ENCODE data around the gene ACADVL.
"Not testable (repeated sequence)": the region's sequence is repeated elsewhere in the genome, so short reads cannot be mapped to it uniquely, and the experiment has no call there.

ACADVL gene

GRCh38 chr17:7241783-7242716, 22.3 kb downstream of the ACADVL start, which contains the start of gene GABARAP:
TSS of gene GABARAP (minus strand) at chr17:7242449. CDS start at chr17:7242330, 119 bp downstream.
- peaks cover 48% of the 10 kb centered on the region for H3F3A ChIP-seq (ENCODE audit: control insufficient read depth, insufficient read depth)
- TF ChIP-seq EZH2phosphoT487 (IDR thresholded peaks at IDR 0.05; ENCODE audit: borderline replicate concordance, low read length): no peak
- TF ChIP-seq CTCF (IDR thresholded peaks at IDR 0.05; ENCODE audit: low read depth, low read length, poor library complexity, severe bottlenecking): no peak
- peak within 1 kb of the TSS; percentile 100 for H3K4me3 ChIP-seq (ENCODE audit: low read length)
- H3K27ac ChIP-seq (ENCODE audit: low read depth, low read length): peak within 1 kb of the TSS; percentile 78
- peak within 1 kb of the TSS; percentile 97 for H3K4me2 ChIP-seq (ENCODE audit: low read length)
- H3K36me3 ChIP-seq (ENCODE audit: control insufficient read depth, low read length): peaks cover 61% of the 10 kb centered on the region
- H3K9me3 ChIP-seq (ENCODE audit: control insufficient read depth, insufficient read depth, low read length): no peaks in the 10 kb centered on the region
- peaks cover 34% of the 10 kb centered on the region for H3K4me1 ChIP-seq (ENCODE audit: control insufficient read depth, low read length)
- H3K9me2 ChIP-seq (replicated peaks; ENCODE audit: control insufficient read depth, low read length): no peaks in the 10 kb centered on the region
- H3K79me2 ChIP-seq (ENCODE audit: control insufficient read depth, low read length): peaks cover 55% of the 10 kb centered on the region
- H4K20me1 ChIP-seq (ENCODE audit: control insufficient read depth, insufficient read depth, low read depth, low read length): peaks cover 4% of the 10 kb centered on the region; the same call in 1 of the 2 replicates
- H3K27me3 ChIP-seq (ENCODE audit: control insufficient read depth, low read length): no peaks in the 10 kb centered on the region

DNA sequence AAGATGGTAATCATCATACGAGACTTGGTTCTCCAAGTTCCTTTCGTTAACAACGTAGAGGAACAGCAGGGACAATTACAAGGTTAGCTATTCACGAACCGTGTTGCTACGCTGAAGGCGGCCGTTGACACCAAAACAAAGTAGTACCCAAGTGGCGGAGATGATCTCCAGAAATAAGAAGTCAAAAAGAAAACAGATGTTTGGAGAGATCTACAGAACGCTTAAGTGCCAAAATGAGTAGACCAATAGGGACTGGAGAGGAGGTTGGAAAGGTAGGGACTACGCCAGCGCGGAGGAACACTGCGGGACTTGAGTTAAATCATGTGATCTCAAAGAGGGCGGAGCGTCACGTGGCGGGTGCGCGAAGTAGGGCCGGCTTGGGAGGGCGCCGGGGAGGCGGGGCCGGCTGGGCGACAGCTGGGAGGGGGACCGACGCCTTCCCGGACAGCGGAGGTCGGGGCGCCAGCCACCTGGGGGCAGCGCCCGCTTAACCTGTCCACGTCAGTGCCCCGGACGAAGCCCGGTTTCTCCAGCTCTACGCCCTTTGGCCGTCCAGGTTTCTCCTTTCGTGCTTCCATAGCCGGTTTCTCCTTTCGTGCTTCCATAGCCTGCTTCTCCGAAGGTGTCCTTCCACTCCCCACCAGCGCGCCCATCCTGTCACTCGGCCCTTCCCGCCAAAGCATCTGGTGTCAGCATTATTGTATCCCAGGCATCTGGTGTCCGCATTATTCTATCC, 23.1 kb downstream of the ACADVL start:
- no peaks in the 10 kb centered on the region for H3K9me3 ChIP-seq (ENCODE audit: control insufficient read depth, insufficient read depth, low read length)
- H3K4me2 ChIP-seq (ENCODE audit: low read length): peak overlapping the region; percentile 97
- no peaks in the 10 kb centered on the region for H3K9me2 ChIP-seq (replicated peaks; ENCODE audit: control insufficient read depth, low read length)
- TF ChIP-seq CTCF (IDR thresholded peaks at IDR 0.05; ENCODE audit: low read depth, low read length, poor library complexity, severe bottlenecking) (no peak), EZH2phosphoT487 (IDR thresholded peaks at IDR 0.05; ENCODE audit: borderline replicate concordance, low read length) (no peak)
- H3K36me3 ChIP-seq (ENCODE audit: control insufficient read depth, low read length): peaks cover 58% of the 10 kb centered on the region
- H3K4me1 ChIP-seq (ENCODE audit: control insufficient read depth, low read length): peaks cover 28% of the 10 kb centered on the region
- peak overlapping the region; percentile 100 for H3K4me3 ChIP-seq (ENCODE audit: low read length)
- peaks cover 55% of the 10 kb centered on the region for H3K79me2 ChIP-seq (ENCODE audit: control insufficient read depth, low read length)
- no peaks in the 10 kb centered on the region for H3K27me3 ChIP-seq (ENCODE audit: control insufficient read depth, low read length)
- no peaks in the 10 kb centered on the region for H4K20me1 ChIP-seq (ENCODE audit: control insufficient read depth, insufficient read depth, low read depth, low read length)
- H3F3A ChIP-seq (ENCODE audit: control insufficient read depth, insufficient read depth): peaks cover 42% of the 10 kb centered on the region
- H3K27ac ChIP-seq (ENCODE audit: low read depth, low read length): peak overlapping the region; percentile 78

GRCh38 chr17:7243453-7243729, 23.7 kb downstream of the ACADVL start:
- 0 out of 2 replicates have a peak overlapping the region, but pooled peaks have one; percentile 21 for H3K27ac ChIP-seq (ENCODE audit: low read depth, low read length)
- TF ChIP-seq EZH2phosphoT487 (IDR thresholded peaks at IDR 0.05; ENCODE audit: borderline replicate concordance, low read length) (no peak), CTCF (IDR thresholded peaks at IDR 0.05; ENCODE audit: low read depth, low read length, poor library complexity, severe bottlenecking) (no peak)
- peaks cover 59% of the 10 kb centered on the region for H3K79me2 ChIP-seq (ENCODE audit: control insufficient read depth, low read length)
- peak overlapping the region; percentile 100 for H3K4me3 ChIP-seq (ENCODE audit: low read length)
- peaks cover 58% of the 10 kb centered on the region for H3K36me3 ChIP-seq (ENCODE audit: control insufficient read depth, low read length)
- H3K9me2 ChIP-seq (replicated peaks; ENCODE audit: control insufficient read depth, low read length): no peaks in the 10 kb centered on the region
- no peaks in the 10 kb centered on the region for H3K27me3 ChIP-seq (ENCODE audit: control insufficient read depth, low read length)
- peaks cover 28% of the 10 kb centered on the region for H3K4me1 ChIP-seq (ENCODE audit: control insufficient read depth, low read length)
- H3K9me3 ChIP-seq (ENCODE audit: control insufficient read depth, insufficient read depth, low read length): no peaks in the 10 kb centered on the region
- H3K4me2 ChIP-seq (ENCODE audit: low read length): peak overlapping the region; percentile 97
- H4K20me1 ChIP-seq (ENCODE audit: control insufficient read depth, insufficient read depth, low read depth, low read length): no peaks in the 10 kb centered on the region
- peaks cover 42% of the 10 kb centered on the region for H3F3A ChIP-seq (ENCODE audit: control insufficient read depth, insufficient read depth)

DNA sequence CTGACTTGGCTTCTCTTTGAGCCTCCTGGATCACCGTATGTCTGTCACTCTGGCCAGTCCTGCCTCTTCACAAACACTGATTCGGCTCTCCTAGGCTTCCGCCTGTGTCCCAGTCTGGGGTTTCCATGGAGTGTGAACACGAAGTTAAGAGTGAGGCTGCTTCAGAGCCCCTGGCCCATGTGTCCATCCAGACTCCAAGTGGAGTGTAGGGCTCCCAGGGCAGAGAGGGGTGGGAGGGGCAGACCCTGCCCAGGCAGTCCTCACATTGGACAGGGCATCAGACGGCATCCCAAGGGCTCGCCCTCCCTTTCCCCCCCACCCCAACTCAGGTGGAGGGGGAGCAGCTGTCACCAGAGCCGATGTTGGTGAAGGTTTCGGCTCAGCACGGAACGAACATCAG, 24.1 kb downstream of the ACADVL start:
- peaks cover 30% of the 10 kb centered on the region for H3K4me1 ChIP-seq (ENCODE audit: control insufficient read depth, low read length)
- H3F3A ChIP-seq (ENCODE audit: control insufficient read depth, insufficient read depth): peaks cover 42% of the 10 kb centered on the region
- H3K27me3 ChIP-seq (ENCODE audit: control insufficient read depth, low read length); H3K4me3 ChIP-seq (ENCODE audit: low read length); H3K4me2 ChIP-seq (ENCODE audit: low read length); H3K9me3 ChIP-seq (ENCODE audit: control insufficient read depth, insufficient read depth, low read length); H3K27ac ChIP-seq (ENCODE audit: low read depth, low read length); H3K9me2 ChIP-seq (replicated peaks; ENCODE audit: control insufficient read depth, low read length); H4K20me1 ChIP-seq (ENCODE audit: control insufficient read depth, insufficient read depth, low read depth, low read length): not testable (repeated sequence)
- peaks cover 61% of the 10 kb centered on the region for H3K36me3 ChIP-seq (ENCODE audit: control insufficient read depth, low read length)
- peaks cover 59% of the 10 kb centered on the region for H3K79me2 ChIP-seq (ENCODE audit: control insufficient read depth, low read length)

Data from DOHH2 (cell line).